SK-N-SH (cell line): ENCODE measurements around the gene MRPL18. TPM values are rescaled to one million over a fixed set of nuclear protein-coding genes. Genes with fewer than 3 reads are reported as not detected.

Experiments used
- CTCF ChIA-PET: fragments of 300-600, 350-600 bp; formaldehyde crosslinking; extraction: SDS; loops from one replicate; lab custom pipeline; 2021; lab: Yijun Ruan, JAX
- POLR2A ChIA-PET: fragments of 350-600 bp; sonication (Branson Sonifier 250); formaldehyde crosslinking; extraction: SDS; loops from one replicate; lab custom pipeline; 2020; ENCODE audit warnings: antibody characterized with exemption, inconsistent platforms; lab: Yijun Ruan, JAX
- DNase-seq: peaks from one replicate; pipeline ENCODE4 v3.0.0; 2012
- H2AFZ ChIP-seq: fragments of 200-600 bp; sonication (generic); 2 replicates; pipeline ENCODE4 v1.8.1; 2016; ENCODE audit warnings: antibody characterized with exemption, mild to moderate bottlenecking, low read depth
- H3F3A ChIP-seq: fragments of 200-600 bp; sonication (generic); replicated peaks from 2 replicates; pipeline ENCODE3; 2016; ENCODE audit warnings: antibody characterized with exemption, mild to moderate bottlenecking; ENCODE audit not compliant: insufficient read depth
- H3K27ac ChIP-seq, 2 experiments: fragments of 200-500 bp in 1 of 2; fragments of 200-600 bp in 1 of 2; sonication (Bioruptor generic) in 1 of 2; sonication (generic), shearing (Covaris generic) in 1 of 2; 2 replicates each; pipeline versions ENCODE4 v1.5.1 to v1.6.1; 2014 to 2016; ENCODE audit warnings: low read depth in 2 of 2, inconsistent platforms in 1 of 2, low read length in 1 of 2, mild to moderate bottlenecking in 1 of 2, mixed read lengths in 1 of 2
- H3K27me3 ChIP-seq: fragments of 200-600 bp; sonication (generic), shearing (Covaris generic); 2 replicates; pipeline ENCODE4 v1.6.1; 2016; ENCODE audit warnings: mixed run types; ENCODE audit not compliant: insufficient read depth
- H3K36me3 ChIP-seq, 2 experiments: fragments of 200-500 bp in 1 of 2; fragments of 200-600 bp in 1 of 2; sonication (Bioruptor generic) in 1 of 2; sonication (generic) in 1 of 2; replicated peaks in 1 of 2; 2 replicates each; pipeline versions ENCODE3 to v1.5.1; 2014 to 2016; ENCODE audit warnings: low read length in 1 of 2, mild to moderate bottlenecking in 1 of 2; ENCODE audit not compliant: insufficient read depth in 2 of 2, control insufficient read depth in 1 of 2
- H3K4me1 ChIP-seq, 2 experiments: fragments of 200-500 bp in 1 of 2; fragments of 200-600 bp in 1 of 2; sonication (Bioruptor generic) in 1 of 2; sonication (generic), shearing (Covaris generic) in 1 of 2; 2 replicates each; pipeline versions ENCODE4 v1.5.1 to v1.6.1; 2014 to 2016; ENCODE audit warnings: low read depth in 1 of 2, low read length in 1 of 2, mixed run types in 1 of 2; ENCODE audit not compliant: insufficient read depth in 2 of 2, control insufficient read depth in 1 of 2
- H3K4me2 ChIP-seq: fragments of 200-600 bp; sonication (generic), shearing (Covaris generic); 2 replicates; pipeline ENCODE4 v1.6.1; 2017; ENCODE audit warnings: mixed run types
- H3K4me3 ChIP-seq, 2 experiments: fragments of 200-500 bp in 1 of 2; fragments of 200-600 bp in 1 of 2; sonication (Bioruptor generic) in 1 of 2; sonication (generic), shearing (Covaris generic) in 1 of 2; 2 replicates each; pipeline versions ENCODE4 v1.5.1 to v1.8.1; 2014 to 2016; ENCODE audit warnings: low read depth in 2 of 2, inconsistent platforms in 1 of 2, low read length in 1 of 2, mild to moderate bottlenecking in 1 of 2, mixed read lengths in 1 of 2, moderate library complexity in 1 of 2
- H3K79me2 ChIP-seq: fragments of 200-600 bp; sonication (generic); 2 replicates; pipeline ENCODE4 v1.8.1; 2017; ENCODE audit warnings: mild to moderate bottlenecking; ENCODE audit not compliant: insufficient read depth
- H3K9ac ChIP-seq: fragments of 200-600 bp; sonication (generic); 2 replicates; pipeline ENCODE4 v1.6.1; 2017; ENCODE audit warnings: mixed run types
- H3K9me2 ChIP-seq: fragments of 200-600 bp; sonication (generic); 2 replicates; pipeline ENCODE4 v1.6.1; 2017; ENCODE audit warnings: mixed run types
- H3K9me3 ChIP-seq: fragments of 200-600 bp; sonication (generic); 2 replicates; pipeline ENCODE4 v1.6.1; 2017; ENCODE audit warnings: mixed run types, mild to moderate bottlenecking, moderate library complexity
- H4K20me1 ChIP-seq: fragments of 200-600 bp; sonication (generic); 2 replicates; pipeline ENCODE4 v1.6.1; 2017; ENCODE audit warnings: mild to moderate bottlenecking, mixed run types; ENCODE audit not compliant: insufficient read depth
- CTCF ChIP-seq: fragments of 200-600 bp; sonication (generic); IDR thresholded peaks from 2 replicates; pipeline ENCODE4 v1.6.1; 2017; ENCODE audit warnings: antibody characterized with exemption, mild to moderate bottlenecking, moderate library complexity
- EP300 ChIP-seq, 2 experiments: IDR thresholded peaks; 2 replicates each; pipeline versions ENCODE4 v1.4.0 to v1.6.1; 2012; ENCODE audit warnings: borderline replicate concordance in 1 of 2, low read depth in 1 of 2, low read length in 1 of 2
- FOXJ3 ChIP-seq: sonication (generic); formaldehyde crosslinking; IDR thresholded peaks from 2 replicates; pipeline ENCODE4 v1.5.1; 2020; ENCODE audit warnings: mild to moderate bottlenecking, missing genetic modification reagents
- FOXM1 ChIP-seq: IDR thresholded peaks from 2 replicates; pipeline ENCODE4 v1.4.0; 2012; ENCODE audit warnings: low read depth, mild to moderate bottlenecking
- NRF1 ChIP-seq: IDR thresholded peaks from 2 replicates; pipeline ENCODE4 v1.6.1; 2012; ENCODE audit warnings: low read depth, mild to moderate bottlenecking, low read length
- PBX3 ChIP-seq: IDR thresholded peaks from 2 replicates; pipeline ENCODE4; 2012
- POLR2AphosphoS5 ChIP-seq: IDR thresholded peaks from 2 replicates; pipeline ENCODE4 v1.6.1; 2012; ENCODE audit warnings: low read depth, low read length
- RFX5 ChIP-seq: IDR thresholded peaks from 2 replicates; pipeline ENCODE4 v1.6.1; 2012; ENCODE audit warnings: mild to moderate bottlenecking, improper control_type of control experiment, low read length
- TEAD4 ChIP-seq: IDR thresholded peaks from 2 replicates; pipeline ENCODE4 v1.4.0; 2012; ENCODE audit warnings: mild to moderate bottlenecking, borderline replicate concordance; ENCODE audit not compliant: insufficient read depth
- USF1 ChIP-seq: IDR thresholded peaks from 2 replicates; pipeline ENCODE4 v1.4.0; 2012; ENCODE audit warnings: low read depth, borderline replicate concordance
- USF2 ChIP-seq: fragments of 150-350 bp; IDR thresholded peaks from 2 replicates; pipeline ENCODE4 v1.6.1; 2017; ENCODE audit warnings: antibody characterized with exemption, low read length, low read depth, borderline replicate concordance
- WGBS: methylation state at CpG from one replicate; pipeline ENCODE4 v1.1.6; 2017; ENCODE audit warnings: low lambda C conversion rate; 5-methylcytosine and 5-hydroxymethylcytosine counted together
- polyA plus RNA-seq, 3 experiments: library from polyadenylated mRNA; depleted of rRNA; stranded (reverse); fragments of >200 nt; gene quantifications; 2 replicates each; pipeline ENCODE4 v1.2.3, GENCODE V29; 2012
- TF ChIP-seq, protein P1 (sequence below): IDR thresholded peaks from 2 replicates; pipeline ENCODE4 v1.6.1; 2012; ENCODE audit warnings: mild to moderate bottlenecking, low read depth, low read length, moderate library complexity
- TF ChIP-seq, protein P2 (sequence below): fragments of 150-350 bp; IDR thresholded peaks from 2 replicates; pipeline ENCODE4 v1.6.1; 2016; ENCODE audit warnings: mild to moderate bottlenecking, low read depth, low read length

MRPL18 gene
- polyA plus RNA-seq, 1 of the 3 experiments (the other 2 are of a cell fraction) = 84.4 TPM

GRCh38 chr6:159778131-159778530, 12.1 kb upstream of the MRPL18 start:
- H3K27me3 ChIP-seq = no peaks in the 10 kb centered on the region
- H3K4me3 ChIP-seq = no peak overlapping the region
- 91% methylated on average over 1 of the region's 1 CpG for WGBS
- peaks cover 25% of the 10 kb centered on the region; the same call in 1 of the 2 replicates for H3K79me2 ChIP-seq
- H3K4me2 ChIP-seq = no peak overlapping the region
- H3K9me2 ChIP-seq = no peaks in the 10 kb centered on the region
- no peak overlapping the region for H2AFZ ChIP-seq
- no peak overlapping the region for H3K27ac ChIP-seq
- peaks cover 43% of the 10 kb centered on the region for H3F3A ChIP-seq
- H3K9ac ChIP-seq = no peak overlapping the region
- DNase-seq = no peak
- H3K36me3 ChIP-seq = peaks cover 62 to 75% of the 10 kb centered on the region in 2 experiments
- no peaks in the 10 kb centered on the region for H3K9me3 ChIP-seq
- peaks cover 3% of the 10 kb centered on the region for H4K20me1 ChIP-seq
- H3K4me1 ChIP-seq = no peaks in the 10 kb centered on the region; a peak in 1 of 4 replicates
- TF ChIP-seq FOXJ3 (CRISPR knock-in tag) (no peak), POLR2AphosphoS5 (no peak), CTCF (no peak), RFX5 (no peak), PBX3 (no peak), USF1 (no peak), TEAD4 (no peak), USF2 (no peak), NRF1 (no peak), FOXM1 (no peak), EP300 (IDR thresholded peaks at IDR 0.05; ENCODE audit: borderline replicate concordance in 1 of 2, low read depth in 1 of 2, low read length in 1 of 2) (no peak)
- TF ChIP-seq, protein P1, sequence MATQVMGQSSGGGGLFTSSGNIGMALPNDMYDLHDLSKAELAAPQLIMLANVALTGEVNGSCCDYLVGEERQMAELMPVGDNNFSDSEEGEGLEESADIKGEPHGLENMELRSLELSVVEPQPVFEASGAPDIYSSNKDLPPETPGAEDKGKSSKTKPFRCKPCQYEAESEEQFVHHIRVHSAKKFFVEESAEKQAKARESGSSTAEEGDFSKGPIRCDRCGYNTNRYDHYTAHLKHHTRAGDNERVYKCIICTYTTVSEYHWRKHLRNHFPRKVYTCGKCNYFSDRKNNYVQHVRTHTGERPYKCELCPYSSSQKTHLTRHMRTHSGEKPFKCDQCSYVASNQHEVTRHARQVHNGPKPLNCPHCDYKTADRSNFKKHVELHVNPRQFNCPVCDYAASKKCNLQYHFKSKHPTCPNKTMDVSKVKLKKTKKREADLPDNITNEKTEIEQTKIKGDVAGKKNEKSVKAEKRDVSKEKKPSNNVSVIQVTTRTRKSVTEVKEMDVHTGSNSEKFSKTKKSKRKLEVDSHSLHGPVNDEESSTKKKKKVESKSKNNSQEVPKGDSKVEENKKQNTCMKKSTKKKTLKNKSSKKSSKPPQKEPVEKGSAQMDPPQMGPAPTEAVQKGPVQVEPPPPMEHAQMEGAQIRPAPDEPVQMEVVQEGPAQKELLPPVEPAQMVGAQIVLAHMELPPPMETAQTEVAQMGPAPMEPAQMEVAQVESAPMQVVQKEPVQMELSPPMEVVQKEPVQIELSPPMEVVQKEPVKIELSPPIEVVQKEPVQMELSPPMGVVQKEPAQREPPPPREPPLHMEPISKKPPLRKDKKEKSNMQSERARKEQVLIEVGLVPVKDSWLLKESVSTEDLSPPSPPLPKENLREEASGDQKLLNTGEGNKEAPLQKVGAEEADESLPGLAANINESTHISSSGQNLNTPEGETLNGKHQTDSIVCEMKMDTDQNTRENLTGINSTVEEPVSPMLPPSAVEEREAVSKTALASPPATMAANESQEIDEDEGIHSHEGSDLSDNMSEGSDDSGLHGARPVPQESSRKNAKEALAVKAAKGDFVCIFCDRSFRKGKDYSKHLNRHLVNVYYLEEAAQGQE = no peak
- TF ChIP-seq, protein P2, sequence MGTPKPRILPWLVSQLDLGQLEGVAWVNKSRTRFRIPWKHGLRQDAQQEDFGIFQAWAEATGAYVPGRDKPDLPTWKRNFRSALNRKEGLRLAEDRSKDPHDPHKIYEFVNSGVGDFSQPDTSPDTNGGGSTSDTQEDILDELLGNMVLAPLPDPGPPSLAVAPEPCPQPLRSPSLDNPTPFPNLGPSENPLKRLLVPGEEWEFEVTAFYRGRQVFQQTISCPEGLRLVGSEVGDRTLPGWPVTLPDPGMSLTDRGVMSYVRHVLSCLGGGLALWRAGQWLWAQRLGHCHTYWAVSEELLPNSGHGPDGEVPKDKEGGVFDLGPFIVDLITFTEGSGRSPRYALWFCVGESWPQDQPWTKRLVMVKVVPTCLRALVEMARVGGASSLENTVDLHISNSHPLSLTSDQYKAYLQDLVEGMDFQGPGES = no peak
- CTCF ChIA-PET = no interaction called here
- POLR2A ChIA-PET = no interaction called here
